Stimulated activated CD8-positive, alpha-beta memory T cell treated with anti-CD3 and anti-CD28 coated beads, Interleukin-2, amount 100 ng/mL, for 1 hour (primary cell): Measurements from ENCODE around the gene NPRL2.
A peak's percentile ranks its signal among the peaks of the same experiment; 100 is the strongest.

Source experiments
- DNase-seq, 2 donors: peaks; one replicate each; pipeline ENCODE4 v3.0.0-alpha.2; 2020; ENCODE audit warnings: low read depth in 2 of 2

The NPRL2 gene

DNA sequence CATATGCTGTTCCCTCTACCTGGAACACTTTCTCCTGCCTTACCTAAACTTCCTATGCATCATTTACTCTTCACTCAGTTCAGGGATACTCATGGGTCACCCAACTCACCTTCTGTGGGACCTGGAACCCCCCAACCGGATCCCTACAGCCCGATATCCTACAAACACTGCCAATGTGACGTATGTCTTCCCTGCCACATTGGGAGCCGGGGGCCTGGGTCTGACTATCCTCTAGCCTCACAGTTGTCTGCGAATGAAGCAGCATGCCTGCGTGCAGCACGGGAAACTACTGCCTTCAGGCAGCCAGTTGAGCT is 405 bp downstream of the NPRL2 start:
- DNase-seq = no peak

DNA sequence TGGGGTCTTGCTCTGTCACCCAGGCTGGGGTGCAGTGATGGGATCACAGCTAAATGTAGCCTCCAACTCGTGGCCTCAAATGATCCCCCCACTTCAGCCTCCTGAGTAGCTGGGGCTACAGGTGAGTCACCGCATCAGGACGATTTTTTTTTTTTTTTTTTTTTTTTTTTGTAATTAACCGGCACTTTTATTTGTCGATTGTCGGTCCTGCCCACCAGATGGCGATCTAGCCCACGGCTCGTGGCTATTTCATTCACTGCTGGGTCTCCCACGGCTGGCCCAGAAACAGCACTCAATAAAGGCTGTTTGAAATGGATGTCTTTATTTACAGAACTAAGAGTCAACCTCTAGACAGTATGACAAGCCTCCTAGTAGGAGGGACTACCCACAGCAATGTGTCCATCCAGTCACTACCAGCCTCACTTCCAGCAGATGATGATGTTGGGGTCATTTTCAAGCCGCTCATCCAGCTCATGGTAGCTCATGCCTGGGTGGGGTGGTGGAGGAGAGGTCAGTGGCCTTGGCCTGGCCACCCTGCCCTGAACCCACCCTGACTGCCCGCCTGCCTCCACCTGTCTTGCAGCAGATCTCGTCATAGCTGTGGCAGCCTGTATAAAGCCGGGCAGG is 3.3 kb downstream of the NPRL2 start:
- DNase-seq = peak; percentile 53 to 60

DNA sequence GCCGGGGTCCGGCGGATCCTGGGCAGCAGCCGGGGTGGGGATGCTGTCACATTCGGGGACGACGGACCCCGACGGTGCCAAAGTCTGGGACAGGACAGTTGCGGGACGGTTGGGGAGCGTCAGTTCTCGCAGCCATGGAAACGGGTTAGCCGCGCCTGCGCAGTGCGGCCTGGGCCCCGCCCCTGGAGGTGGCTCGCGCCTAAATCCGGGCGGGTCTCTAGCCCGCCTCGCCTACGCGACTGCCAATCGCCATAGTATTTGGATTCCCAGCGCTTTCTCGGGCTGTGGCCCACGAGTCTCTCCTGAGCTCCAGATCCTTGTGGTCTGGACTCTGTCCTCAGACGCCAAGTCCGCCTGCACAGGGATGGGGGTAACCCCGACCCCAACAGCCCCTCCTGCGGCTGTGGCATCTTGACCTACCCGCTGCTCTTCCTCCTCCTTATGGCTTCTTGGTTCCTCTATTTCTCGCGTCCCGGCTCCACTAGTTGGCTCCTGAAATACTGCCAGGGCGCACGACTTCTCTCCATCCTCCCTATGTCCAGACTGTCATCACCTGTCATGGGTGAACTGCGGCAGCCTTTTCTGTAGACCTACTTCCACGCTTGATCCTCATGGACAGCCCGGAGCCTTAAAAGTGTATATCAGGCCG is 4.9 kb downstream of the NPRL2 start, which contains the start of gene ZMYND10:
Gene ZMYND10 (minus strand): TSS at position 147 of the 649 bp plus-strand sequence. CDS start 153 bp downstream, outside the sequence.
- peak in 1 of 2 donors; percentile 58 for DNase-seq

DNA sequence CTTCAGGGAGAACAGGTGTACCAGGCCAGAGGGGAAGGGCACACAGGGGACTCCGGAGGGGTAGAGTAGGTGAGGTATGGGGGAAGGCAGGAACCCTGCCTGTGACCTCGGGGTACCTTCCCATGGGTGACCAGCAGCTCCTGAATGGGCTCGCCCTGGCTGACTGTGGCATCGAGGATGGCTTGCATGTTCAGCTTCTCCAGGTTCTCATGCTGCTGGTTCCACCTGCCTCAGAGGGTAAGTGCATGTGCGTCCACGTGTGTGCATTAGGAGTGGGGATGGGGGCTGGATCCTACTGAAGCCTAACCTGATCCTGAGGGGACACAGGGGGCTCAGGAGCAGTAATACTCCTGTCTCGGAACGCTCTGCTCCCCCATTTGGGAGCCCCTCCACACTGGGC is 5.6 kb downstream of the NPRL2 start:
- no peak for DNase-seq

DNA sequence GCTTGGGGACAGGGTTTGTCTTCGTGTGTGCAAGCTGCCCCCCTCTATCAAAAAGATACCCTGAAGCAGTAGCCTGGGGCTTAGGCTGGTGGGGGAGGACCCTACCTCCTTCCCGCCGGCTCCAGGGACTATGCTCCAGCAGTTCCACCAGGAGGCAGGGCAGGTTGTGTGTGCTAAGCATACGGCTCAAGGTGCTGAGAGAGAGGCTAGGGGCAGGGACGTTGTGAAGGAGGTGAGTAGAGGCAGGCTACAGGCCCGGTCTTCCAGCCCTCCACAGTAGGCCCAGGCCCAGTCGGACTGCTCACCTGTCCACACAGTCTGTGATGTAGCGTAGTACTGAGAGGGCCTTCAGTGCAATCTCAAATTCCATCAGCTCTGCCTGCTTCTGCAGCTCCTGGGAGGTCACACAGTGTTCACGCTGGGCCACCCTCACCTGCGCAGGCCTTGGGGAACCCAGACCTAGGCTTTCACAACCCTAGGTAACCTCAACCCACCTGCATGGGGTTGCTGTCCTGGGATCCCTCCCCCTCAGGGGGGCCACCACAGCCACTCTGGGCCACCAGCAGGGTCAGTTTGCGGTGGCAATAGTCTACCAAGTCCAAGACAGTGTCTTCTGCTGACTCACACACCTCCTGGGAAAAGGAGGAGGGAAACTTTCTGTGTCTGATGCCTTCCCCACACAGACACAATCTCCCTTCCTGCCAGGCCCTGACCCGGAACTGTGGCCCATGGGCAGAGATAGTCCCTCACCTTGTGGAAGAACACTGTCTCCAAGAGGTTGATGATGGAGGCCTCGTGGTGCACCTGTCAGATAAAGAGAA is 7.6 kb downstream of the NPRL2 start:
- no peak for DNase-seq

DNA sequence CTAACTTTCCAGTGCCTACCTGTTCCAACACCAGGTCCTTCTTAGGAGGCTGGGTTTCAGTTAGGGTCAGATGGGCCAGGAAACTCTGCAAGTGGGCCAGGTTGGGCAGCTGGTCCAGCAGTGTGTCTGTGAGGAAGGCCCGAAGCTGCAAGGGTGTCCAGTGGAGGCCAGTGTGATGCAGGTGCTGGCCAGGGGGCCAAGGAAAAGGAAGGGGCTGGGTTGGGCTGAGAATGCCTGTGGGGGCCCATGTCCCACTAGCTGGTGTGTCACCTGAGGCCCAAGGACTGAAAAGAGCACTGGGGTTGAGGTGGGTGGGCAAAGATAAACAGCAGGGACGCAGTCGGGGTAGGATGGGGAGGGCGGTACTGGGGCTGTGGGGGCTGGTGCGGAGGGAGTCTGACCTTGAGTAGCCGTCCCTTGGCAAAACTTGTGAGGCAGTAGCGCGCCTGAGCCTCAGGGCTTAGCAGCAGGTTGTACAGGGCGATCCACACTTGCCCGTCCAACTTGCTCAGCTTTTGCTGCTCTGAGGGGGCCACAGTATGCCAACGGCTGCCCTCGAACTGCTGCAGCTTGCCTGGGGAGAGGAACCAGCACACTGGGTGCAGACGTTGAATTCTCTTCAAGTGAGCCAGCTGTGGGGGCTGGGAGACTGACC is 8.5 kb downstream of the NPRL2 start:
- no peak for DNase-seq

DNA sequence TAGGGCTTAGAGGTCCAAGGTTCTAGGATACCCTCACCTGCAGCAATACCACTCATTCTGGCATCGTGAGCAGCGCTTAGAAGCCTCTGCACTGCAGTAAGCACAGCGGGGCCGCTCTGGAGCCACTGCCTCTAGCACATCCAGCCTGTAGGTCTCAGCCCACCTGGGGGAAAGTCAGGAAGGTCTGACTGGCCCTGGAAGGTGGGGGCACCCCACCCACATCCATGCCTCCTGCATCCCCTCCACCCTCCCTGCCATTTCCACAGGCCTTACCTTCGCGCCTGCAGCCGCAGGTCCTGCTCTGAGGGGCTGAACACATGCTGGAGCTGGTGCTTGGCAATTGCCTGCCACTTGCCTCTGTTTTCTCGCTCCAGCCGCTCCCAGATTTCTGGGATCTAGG is 9.0 kb downstream of the NPRL2 start:
- no peak for DNase-seq

DNA sequence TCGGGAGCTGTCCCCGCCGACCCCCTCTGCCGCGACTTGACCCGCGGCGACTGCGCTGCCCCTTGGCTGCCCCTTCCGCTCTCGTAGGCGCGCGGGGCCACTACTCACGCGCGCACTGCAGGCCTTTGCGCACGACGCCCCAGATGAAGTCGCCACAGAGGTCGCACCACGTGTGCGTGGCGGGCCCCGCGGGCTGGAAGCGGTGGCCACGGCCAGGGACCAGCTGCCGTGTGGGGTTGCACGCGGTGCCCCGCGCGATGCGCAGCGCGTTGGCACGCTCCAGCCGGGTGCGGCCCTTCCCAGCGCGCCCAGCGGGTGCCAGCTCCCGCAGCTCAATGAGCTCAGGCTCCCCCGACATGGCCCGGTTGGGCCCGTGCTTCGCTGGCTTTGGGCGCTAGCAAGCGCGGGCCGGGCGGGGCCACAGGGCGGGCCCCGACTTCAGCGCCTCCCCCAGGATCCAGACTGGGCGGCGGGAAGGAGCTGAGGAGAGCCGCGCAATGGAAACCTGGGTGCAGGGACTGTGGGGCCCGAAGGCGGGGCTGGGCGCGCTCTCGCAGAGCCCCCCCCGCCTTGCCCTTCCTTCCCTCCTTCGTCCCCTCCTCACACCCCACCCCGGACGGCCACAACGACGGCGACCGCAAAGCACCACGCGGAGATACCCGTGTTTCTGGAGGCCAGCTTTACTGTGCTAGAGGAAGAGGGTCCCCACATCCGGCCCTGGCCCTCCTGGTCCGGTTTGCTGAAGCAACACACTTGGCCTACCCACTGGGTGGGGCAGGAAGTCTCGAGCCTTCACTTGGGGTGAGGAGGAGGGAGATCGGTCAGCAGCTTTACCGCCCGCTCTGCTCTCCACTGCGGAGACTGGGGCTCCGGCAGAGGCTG is 9.9 kb downstream of the NPRL2 start, which contains the start of gene RASSF1:
Gene RASSF1 (minus strand): TSS at position 389 of the 882 bp plus-strand sequence. CDS start 31 bp downstream, at position 358.
- peak in 1 of 2 donors; percentile 39 for DNase-seq

DNA sequence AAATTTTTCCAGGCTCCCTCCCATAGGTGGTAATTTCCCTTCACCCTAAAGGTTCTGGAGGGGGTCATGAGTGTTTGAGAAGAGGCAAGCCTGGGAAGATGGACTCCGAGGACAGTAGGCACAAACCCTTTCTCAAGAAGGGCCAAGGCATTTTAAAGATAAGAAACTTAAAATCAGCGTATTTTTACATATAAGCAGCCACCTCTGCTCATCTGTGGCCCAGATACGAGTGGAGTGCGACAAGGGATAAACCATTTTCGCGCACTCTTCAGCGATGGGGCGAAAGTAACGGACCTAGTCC is 10.5 kb downstream of the NPRL2 start:
- no peak for DNase-seq

DNA sequence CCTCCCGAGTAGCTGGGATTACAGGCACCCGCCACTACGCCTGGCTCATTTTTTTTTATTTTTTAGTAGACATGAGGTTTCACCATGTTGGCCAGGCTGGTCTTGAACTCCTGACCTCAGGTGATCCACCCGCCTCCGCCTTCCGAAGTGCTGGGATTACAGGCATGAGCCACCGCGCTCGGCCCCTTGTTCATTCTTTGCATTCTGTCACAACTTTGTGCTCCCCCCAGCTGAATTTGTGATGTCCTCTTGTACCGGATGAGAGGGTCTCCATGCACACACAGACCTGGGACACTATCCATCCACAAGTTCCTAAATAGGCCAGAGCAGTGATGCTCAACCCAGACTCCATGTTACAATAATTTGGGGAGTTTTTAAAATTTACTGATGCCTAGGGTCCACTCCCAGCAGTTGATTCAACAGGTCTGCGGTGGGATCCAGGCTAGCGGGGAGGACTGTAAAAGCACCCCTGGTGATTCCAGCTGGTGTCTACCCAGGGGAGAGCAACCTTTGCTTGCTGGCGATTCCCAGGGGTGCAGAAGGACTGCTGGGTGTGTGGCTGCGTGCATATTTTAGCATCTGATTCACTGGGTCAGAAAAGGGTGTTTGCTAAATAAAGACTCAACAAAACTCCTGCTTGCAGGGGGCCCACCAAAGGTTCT is 11.0 kb downstream of the NPRL2 start:
- no peak for DNase-seq

DNA sequence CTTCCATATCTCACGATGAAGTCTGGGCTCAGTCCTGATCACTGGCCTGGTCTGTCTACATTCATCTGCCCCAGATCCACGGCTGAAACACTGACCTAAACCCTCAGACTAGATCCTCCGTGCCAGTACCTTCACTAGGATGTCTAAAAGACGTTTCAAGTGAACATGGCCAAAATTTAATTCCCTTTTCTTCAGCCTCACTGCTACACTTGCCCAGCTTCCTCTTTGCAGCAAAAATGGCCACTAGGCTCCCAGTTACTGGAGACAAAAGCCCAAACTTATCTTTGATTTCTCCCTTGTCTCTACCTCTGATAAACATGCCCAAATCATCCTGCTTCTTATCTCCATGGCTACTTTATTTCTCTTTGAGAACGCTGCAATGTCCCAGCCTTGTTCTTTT is 11.6 kb downstream of the NPRL2 start:
- no peak for DNase-seq

DNA sequence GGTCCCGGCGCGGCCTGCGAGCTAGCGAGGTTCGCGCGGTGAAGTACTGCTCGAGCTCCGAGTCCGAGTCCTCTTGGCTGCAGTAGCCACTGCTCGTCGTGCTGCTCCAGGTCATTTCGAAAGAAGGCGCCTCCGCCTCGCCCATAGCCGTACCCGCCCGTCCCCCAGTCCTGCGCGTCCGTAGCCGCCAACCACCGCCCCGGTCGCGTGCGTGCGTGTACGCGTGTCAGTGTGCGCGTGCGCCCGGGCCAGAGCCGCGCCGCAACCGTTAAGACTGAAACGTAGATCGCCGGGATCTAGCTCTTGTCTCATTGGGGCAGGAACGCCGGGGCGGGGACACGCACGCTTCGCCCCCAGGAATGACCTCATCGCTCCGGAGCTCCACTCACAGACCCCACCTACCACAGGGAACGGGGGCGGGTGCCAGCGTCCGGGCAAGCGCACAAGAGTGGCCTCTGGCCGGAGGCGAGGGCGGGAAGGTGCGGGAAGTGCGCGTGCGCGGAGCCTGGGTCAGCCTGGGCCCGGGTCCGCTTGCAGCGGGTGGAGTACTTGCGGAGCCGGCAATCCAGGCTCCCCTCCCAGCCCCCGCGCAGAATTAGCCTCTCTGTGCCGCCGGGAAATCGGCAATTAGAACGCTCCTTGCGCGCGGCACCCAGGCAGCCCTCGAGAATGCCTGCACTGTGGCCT is 13.3 kb downstream of the NPRL2 start:
- DNase-seq = peak; percentile 83 to 88

DNA sequence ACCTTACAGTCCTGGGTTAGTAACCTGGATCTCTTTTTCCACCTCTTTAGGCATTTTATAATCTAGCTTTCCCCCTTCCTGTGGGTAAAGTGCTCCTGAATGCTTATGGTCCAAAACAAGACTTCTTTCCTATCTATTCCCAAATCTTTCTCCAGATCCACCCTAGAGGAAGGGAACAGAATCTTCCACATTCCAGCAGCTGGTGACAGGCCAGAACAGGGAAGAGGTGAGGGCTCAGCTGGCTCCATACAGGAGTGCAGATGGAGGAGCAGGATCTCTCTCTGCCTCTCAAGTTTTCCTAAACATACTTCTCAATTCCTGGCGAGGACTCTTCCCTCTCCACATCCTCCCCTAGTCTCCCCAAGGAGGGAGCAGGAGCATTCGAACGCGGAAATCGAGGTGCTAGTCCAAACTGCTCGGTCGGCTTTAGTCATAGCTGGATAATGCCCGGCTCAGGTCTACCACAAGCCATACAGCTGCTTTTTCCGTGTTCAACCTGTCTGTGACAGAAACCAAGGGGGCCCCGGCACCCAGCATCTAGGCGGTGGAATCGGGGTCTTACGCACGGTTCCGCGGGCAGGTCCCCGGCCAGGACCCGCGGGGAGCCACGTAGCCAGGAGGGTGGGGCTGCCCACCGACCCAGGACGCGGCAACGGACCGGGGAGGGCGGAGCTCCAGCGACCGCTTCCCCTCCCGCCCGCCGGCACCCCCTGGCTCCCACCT is 14.0 kb downstream of the NPRL2 start:
- no peak for DNase-seq

DNA sequence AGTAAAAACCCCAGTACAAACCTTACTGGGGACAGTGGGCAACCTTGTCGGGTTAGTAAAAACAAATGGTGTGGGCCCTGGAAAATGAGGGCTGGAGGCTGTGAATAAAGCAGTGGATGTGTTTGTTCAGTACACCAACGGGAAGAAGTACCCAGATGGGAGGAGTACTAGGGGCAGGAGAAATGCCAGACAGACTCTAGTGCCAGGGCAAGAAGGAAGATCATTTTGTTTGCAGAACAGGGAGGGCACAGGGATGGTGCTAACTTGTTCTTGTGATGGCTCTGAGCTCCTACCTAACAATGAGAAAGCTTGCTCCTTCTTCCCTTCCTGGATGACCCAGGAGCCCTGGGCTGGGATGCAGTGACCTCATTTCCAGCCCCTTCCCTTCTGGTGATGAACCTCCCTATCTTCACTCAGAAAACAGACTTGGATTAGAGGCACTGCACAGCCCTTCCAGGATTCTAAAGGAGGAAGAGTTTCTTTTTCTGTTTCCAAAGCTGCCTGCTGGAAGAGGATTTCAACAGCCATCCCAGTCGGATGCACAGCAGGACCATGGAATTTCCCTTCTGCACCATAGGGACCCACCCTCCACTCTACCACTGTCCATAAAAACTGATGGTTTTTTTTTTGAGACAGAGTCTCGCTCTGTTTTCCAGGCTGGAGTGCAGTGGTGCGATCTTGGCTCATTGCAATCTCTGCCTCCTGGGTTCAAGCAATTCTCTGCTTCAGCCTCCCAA is 16.1 kb downstream of the NPRL2 start:
- DNase-seq = no peak

DNA sequence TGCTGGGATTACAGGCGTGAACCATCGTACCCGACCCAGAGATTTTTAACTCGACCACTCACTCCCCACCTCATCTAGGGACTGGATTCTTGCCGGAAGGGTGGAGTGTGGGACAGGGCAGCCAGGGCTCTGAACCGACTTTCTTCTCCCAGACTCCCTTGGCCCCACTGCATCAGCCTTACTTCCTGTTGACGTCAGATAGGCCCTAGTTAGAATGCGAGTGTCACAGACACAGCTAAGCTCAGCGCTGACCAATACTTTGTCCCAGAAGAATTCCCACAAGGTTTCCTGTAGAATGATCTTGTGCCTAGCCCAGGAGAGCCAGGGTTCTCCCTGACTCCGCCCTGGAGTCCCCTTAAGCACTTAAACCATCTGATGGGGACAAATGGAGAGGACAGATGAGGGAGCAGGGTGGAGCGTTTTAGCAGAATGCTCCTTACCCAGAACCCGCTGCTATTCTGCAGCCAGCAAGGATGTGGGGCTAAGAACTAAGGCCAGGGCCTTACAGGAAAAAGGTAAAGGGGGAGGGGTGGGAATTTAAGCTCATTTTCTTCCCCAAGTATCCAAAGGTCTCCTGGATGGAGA is 16.7 kb downstream of the NPRL2 start:
- no peak for DNase-seq

DNA sequence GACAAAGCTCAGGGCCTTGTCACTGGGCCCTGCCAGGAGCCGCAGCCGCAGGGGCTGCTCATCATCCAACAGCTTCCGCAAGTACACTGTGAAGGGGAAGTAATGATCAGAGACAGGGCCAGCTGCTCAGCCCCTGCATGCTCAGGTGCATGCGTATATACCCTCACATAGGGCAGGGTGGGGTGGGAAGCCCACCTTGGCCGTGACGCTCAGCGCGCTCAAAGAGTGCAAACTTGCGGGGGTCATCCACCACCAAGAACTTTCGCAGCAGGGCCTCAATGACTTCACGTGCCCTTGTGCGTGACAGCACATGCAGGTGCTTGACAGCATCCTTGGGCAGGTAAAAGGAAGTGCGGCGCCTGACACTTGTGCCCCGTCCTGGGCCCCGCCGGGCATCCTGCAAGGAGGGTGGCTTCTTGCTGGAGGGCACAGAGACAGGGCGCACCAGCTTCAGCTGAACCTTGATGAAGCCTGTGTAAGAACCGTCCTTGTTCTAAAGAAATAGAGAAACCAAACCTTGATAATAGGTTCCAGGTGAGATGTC is 19.1 kb downstream of the NPRL2 start:
- DNase-seq = no peak

DNA sequence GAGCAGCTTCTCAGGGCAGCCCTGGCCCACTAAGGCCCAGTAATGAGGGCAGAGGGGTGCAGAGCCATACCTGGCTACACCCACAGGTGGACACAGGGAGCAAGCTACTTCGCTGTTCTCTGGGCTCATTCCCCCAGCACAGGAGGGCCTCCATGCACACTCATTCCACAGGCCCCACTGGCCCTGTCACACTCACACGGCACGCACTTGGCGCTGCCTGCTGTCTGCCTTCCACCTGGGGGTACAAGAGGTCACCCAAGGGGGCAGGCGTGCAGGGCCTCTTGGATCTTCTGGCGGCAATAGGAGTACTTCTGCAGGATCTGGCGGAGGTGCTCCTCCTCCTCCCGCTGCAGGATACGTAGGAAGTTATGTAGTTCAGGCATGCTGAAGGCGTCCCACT is 20.2 kb downstream of the NPRL2 start:
- DNase-seq = no peak

DNA sequence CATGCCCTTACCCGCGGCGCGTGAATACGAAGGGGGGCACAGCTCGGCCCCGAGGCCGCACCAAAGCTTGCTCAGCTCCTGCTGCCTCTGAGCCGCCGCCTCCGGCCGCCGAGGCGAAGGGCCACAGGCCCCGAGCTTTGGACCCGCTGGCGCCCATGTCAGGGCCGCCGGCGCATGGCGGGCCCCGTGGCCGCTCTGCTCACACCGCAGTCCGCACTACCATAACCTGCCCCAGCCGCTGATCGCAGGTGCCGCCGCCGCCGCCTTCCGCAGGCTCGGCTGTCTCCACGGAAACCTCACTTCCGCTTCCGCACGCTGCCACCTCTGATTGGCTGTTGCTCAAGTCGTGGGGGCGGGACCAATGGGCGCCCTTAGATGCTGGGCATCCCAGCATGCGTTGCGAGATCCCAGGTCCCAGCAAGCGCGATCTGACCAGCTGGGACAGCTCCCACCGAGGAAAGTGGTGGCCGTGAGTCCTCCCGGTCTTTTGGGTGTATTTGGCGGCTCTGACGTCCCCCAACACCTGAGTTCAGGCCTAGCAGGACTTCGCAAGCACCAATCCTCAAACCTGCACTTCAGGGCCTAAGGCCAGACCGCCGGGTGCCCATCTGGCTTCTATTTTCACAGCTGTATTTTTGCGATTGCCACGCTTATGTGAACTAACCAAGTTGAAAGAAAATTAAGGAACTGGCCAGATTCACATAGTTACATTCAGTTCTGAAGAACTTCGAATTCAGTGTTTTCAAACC is 22.5 kb downstream of the NPRL2 start, which contains the start of gene TUSC2:
Gene TUSC2 (minus strand): TSS at position 281 of the 749 bp plus-strand sequence. CDS start 124 bp downstream, at position 157.
- peak; percentile 87 to 89 for DNase-seq
